ENCODE measurements around the gene C12orf60.
"Not testable (repeated sequence)": the region's sequence is repeated elsewhere in the genome, so short reads cannot be mapped to it uniquely, and the experiment has no call there.

C12orf60 gene, protein sequence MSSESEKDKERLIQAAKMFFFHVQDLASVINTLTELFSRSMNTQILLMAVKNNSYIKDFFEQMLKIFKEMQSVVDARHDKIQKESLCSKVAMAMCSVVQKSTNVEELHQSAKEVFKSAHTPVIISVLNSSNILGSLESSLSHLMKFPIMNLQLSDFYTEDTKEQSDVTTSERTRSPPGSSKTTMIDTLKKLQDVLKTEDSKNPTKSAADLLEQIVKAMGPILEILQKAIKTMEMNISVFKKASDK

DNA sequence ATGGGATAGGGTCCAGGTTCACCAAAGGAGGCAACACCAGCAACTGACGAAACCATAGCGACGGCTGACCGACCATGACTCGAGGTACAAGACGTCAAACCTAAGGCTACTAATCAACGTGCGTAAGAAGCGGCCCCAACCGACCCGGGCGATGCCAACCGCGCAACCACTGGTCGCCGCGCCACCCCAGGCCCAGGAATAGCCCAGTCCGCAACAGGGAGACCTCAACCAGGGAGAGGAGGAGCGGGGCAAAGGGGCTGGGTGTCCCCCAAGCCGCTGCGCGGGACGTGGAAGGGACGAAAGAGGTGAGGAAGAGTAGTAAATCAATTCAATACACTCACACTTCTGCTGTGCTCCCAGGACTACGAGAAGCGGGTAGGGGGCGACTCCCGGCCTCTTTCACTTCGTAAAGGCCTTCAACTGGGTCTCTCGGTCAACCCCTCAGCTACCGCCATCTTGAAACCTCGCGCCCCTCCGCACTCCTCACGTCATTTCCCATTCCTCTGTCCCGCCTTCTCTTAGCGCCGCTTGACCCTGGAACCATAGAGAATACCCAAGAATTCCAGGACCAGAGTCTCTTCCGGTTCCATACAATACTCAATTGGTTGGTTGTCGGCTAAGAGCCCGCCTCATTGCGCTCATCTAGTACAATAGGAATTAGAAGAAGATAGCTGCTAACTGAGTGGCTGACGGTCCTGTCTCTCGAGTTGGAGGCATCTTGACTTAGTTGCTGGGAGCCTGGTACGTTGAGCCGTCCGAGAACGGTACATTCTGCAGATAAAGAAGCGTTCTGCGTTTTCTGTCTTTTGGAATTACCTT lies at the start of gene C12orf60, which contains the start of gene WBP11:
Gene C12orf60, plus strand, starts transcription at position 660 of the 819 bp plus-strand sequence. CDS start 19,266 bp downstream, outside the sequence.
Gene WBP11, minus strand, starts transcription at position 468 of the 819 bp plus-strand sequence. CDS start 2,095 bp downstream, outside the sequence.
- DNase-seq (ENCODE audit: low read depth), result peak; percentile 83

DNA sequence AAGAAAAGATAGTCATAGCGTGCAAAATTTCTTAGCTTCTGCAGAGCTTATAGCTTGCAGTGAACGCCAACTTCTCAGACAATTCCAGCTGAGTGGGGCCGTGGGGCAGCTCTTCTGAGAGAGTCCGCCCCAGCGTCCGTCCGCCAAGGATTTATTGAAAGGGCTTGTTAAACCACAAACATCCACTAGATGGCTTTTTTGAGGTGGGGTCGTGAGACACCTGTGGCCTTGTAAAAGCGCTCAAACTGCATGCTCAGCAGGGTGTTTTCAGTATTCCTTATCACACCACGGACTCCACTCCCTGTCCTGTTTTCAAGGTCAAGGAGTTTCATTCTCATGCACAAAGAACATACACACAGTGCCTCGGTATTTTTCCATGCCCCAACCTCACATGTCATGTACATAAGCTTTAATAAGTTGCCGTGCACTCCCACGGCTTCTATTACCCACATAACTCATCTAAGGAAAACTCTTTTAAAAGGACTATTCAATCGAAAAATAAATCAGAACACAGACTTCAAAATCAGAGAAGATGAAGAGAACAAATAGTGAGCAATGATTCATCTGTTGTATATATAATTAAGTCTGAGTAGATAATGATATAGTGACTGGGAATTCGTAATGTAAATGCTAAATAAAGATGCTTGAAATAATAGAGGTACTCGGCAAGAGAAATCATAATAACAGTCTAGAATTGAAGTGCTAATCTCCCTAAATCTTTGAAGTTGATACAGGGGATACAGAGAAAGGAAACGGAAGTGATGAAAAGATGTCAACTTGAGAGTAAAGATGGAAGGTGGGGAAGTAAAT lies 46.9 kb upstream of the C12orf60 start:
- DNase-seq (ENCODE audit: low read depth), result no peak

DNA sequence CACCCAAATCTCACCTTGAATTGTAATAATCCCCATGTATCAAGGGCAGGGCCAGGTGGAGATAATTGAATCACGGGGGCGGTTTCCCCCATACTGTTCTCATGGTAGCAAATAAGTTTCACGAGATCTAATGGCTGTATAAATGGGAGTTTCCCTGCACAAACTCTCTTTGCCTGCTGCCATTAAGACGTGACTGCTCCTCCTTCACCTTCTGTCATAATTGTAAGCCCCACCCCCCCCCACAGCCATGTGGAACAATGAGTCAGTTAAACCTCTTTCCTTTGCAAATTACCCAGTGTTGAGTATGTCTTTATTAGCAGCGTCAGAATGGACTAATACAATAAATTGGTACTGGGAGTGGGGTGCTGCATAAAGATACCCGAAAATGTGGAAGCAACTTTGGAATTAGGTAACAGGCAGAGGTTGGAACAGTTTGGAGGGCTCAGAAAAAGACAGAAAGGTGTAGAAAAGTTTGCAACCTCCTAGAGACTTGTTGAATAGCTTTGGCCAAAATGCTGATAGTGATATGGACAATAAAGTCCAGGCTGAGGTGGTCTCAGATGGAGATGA lies 43.7 kb upstream of the C12orf60 start:
- DNase-seq (ENCODE audit: low read depth), result not testable (repeated sequence)

GRCh38 chr12:14765398-14765797 lies 38.1 kb upstream of the C12orf60 start:
- DNase-seq (ENCODE audit: low read depth), result no peak

DNA sequence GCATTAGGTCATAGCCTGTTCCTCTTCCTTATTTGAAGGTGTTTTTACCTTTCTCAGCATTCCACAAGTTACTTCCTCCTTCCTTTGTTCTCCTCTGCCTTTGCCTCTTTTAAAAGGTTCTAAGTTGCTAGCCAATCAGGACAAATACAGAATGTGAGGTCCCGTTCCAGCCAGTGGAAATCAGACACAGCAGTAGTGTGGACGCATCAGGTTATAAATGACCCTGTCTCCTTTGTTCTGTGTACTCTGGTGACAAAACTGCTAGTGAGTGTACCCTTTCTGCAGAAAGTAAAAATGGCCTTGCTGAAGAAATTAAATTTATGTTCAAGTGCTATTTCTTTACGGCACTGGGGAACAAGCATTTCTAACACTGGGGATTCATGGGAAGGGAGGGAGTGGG lies 37.5 kb upstream of the C12orf60 start:
- DNase-seq (ENCODE audit: low read depth), result not testable (repeated sequence)

- no peak for DNase-seq (ENCODE audit: low read depth)
Measured at GRCh38 chr12:14766649-14767215, 36.7 kb upstream of the C12orf60 start.

- no peak for DNase-seq (ENCODE audit: low read depth)
Measured at GRCh38 chr12:14767617-14768016, 35.9 kb upstream of the C12orf60 start.

- peak; percentile 7 for DNase-seq (ENCODE audit: low read depth)
Measured at GRCh38 chr12:14768823-14769405, 34.6 kb upstream of the C12orf60 start.

- DNase-seq (ENCODE audit: low read depth), result no peak
Measured at GRCh38 chr12:14769466-14769968, 34.0 kb upstream of the C12orf60 start.

GRCh38 chr12:14769969-14770495 lies 33.4 kb upstream of the C12orf60 start:
- peak; percentile 80 for DNase-seq (ENCODE audit: low read depth)

DNA sequence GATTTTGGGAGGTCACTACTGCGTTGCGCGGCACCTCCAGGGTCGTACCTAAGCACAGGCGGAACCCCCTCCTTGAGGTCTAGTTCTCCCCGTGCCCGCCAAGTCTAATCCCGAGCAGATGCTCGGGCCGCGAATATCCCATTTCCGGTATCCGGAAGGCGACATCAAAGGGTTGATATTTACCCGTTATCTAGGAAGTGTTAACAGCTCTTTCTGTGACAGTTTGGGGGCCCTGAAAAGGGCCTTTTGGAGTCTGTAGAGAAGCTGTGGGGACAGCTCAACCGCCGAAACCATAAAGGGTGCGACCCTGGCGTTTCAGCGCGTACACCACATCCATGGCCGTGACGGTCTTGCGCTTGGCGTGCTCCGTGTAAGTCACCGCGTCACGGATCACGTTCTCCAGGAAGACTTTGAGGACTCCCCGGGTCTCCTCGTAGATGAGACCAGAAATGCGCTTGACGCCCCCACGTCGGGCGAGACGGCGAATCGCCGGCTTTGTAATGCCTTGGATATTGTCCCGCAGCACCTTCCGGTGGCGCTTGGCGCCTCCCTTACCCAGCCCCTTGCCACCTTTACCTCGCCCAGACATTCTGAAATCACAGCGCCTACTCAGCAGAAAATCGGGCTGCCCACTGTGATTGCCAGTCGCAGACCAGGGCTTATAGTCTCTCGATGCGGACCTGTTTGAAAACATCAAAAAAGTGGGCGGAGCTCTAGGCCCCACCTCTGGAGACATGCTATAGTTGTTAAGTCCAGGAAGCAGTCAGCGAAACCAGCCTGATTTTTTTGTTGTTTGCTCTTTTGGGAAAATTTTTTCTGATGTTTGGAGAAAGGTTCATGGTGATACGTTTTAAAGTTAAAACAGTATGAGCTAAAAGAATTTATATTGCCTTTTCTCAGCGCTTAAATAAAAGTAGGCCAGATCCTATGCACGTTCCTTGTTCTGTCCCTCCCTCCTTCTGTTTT lies 32.7 kb upstream of the C12orf60 start:
- DNase-seq (ENCODE audit: low read depth), result peak; percentile 90

GRCh38 chr12:14771651-14772137 lies 31.8 kb upstream of the C12orf60 start:
- DNase-seq (ENCODE audit: low read depth), result peak; percentile 40

- DNase-seq (ENCODE audit: low read depth), result no peak
Measured at GRCh38 chr12:14772946-14773345, 30.5 kb upstream of the C12orf60 start.

GRCh38 chr12:14773685-14774073 lies 29.8 kb upstream of the C12orf60 start:
- DNase-seq (ENCODE audit: low read depth), result no peak

DNA sequence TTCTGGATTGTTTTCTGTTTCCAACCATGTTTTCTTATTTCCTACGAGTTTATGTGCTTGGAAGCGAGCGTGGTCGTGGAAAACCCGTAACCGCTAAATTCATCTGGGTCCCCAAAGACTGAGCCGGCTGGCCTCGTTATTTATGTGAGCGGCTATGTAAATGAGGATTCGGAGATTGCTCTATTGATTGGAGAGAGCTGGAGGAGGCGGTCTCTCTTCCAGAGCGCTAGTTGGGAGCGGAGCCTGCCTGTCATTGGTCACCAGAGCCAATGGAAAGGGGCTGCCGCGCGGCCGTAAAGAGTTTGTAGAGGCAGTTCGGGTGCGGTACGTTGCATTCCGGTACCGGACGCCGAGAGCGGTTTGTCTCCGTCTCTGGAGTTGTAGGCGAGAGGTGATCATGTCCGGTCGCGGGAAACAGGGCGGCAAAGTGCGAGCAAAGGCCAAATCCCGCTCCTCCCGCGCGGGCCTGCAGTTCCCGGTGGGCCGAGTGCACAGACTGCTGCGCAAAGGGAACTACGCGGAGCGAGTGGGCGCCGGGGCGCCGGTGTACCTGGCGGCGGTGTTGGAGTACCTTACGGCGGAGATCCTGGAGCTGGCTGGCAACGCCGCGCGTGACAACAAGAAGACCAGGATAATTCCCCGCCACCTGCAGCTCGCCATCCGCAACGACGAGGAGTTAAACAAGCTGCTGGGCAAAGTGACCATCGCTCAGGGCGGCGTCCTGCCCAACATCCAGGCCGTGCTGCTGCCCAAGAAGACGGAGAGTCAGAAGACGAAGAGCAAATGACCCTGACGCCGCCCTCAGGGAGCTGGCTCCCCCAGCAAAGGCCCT lies 29.2 kb upstream of the C12orf60 start:
- DNase-seq (ENCODE audit: low read depth), result peak; percentile 84

GRCh38 chr12:14774906-14775635 lies 28.4 kb upstream of the C12orf60 start:
- DNase-seq (ENCODE audit: low read depth), result peak; percentile 2

GRCh38 chr12:14775636-14775980 lies 27.9 kb upstream of the C12orf60 start:
- DNase-seq (ENCODE audit: low read depth), result no peak

Data from stimulated activated CD4-positive, alpha-beta T cell treated with anti-CD3 and anti-CD28 coated beads, Interleukin-2, amount 100 ng/mL, for 4 hours (primary cell).